Measurements from ENCODE around the gene CLMN.

DNA sequence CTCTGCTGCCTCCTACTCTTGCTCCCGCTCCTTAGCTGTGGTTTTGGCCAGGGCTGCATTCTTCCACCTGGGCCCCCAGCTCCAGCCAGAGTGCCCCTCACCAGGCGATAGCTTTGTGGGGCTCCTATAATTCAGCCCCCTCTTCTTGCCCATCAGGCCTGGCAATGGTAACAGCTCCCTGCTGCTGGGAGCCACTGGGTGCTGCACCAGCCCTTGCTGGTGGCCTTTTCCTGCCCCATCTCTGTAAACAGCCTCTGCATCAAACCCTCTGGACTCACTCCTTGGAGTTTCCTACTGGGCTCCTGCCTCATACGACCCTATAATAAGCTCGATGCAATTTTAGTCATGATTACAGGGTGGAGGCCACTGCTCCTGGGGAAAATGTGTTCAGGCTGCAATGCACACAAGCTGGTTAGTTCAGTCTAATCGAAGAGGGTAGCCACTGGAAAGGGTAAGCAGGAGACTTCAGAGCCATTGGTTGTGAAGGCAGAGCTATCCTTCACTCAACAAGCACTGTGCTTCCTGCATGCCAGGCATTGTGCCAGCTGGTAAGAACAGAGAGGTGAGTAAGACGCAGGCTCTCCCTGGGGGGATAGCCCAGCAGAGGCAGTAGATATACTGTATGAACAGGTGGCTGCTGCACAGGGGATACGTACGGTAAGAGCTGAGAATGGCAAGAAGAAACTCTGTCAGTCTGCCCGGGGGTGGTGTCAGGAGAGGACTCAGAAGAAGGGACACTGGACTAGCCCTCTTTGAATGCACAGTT lies 24.7 kb downstream of the CLMN start:
- no peak for TF ChIP-seq EZH2 (IDR thresholded peaks at IDR 0.05)
- no peak for TF ChIP-seq POLR2AphosphoS5 (IDR thresholded peaks at IDR 0.05; ENCODE audit: borderline replicate concordance, low read depth, low read length)
- TF ChIP-seq FOXP2 (optimal IDR thresholded peaks at IDR 0.05; ENCODE audit: control extremely low read depth, extremely low read length, insufficient read depth) = no peak
